Gastroesophageal sphincter (tissue), 4 donors: Measurements from ENCODE around the gene SLC2A14. TPM values are rescaled to one million over a fixed set of nuclear protein-coding genes. Genes with fewer than 3 reads are reported as not detected.

Source experiments
- small RNA-seq, 4 donors: library from RNA; depleted of rRNA; stranded (forward); fragments of <200 nt; gene quantifications; one replicate each; pipeline ENCODE3, GENCODE V24; 2016
- total RNA-seq, 4 donors: library from RNA; depleted of rRNA; stranded (reverse); fragments of >200 nt; gene quantifications; one replicate each; pipeline ENCODE4 v1.1.0, GENCODE V29; 2016

SLC2A14 gene
- total RNA-seq, 4 donors from 2014 or later: 1.2 to 2.6 TPM; not detected in 2

Small RNAs within 50 kb of the gene (small RNA-seq; reads per million reads assigned to genes)
- 0 reads per million in 4 donors for gene RF00019

Other genes starting within 250 kb of the SLC2A14 start
- gene APOBEC1, start 207.0 kb downstream of the SLC2A14 start, total RNA-seq: not detected
- gene GDF3, start 177.1 kb downstream of the SLC2A14 start, total RNA-seq: not detected
- not detected for gene DPPA3, start 161.5 kb downstream of the SLC2A14 start, total RNA-seq
- gene CLEC4C, start 125.5 kb downstream of the SLC2A14 start, total RNA-seq: not detected
- gene NANOGNB, start 107.7 kb downstream of the SLC2A14 start, total RNA-seq: not detected
- gene NANOG, start 83.5 kb downstream of the SLC2A14 start, total RNA-seq: 1 to 10 TPM in 1 of 4 donors, under 1 TPM in 2, not detected in 1; 0.08 to 2.3 (median 0.47) TPM
- 10 to 100 TPM; 11.5 to 46.6 (median 12.8) TPM for gene SLC2A3, start 63.3 kb upstream of the SLC2A14 start, total RNA-seq
- 10 to 100 TPM; 16.4 to 28.2 (median 20.4) TPM for gene FOXJ2, start 159.8 kb upstream of the SLC2A14 start, total RNA-seq
- gene C3AR1, start 193.4 kb upstream of the SLC2A14 start, total RNA-seq: 10 to 100 TPM in 2 of 4 donors, 1 to 10 TPM in 2; 1.6 to 16.7 (median 7.6) TPM
- 10 to 100 TPM; 24.5 to 60.1 (median 41.2) TPM for gene NECAP1, start 209.4 kb upstream of the SLC2A14 start, total RNA-seq